ENCODE data around the gene CEP72.
"Not testable (repeated sequence)": the region's sequence is repeated elsewhere in the genome, so short reads cannot be mapped to it uniquely, and the experiment has no call there.

GRCh38 chr5:678521-678920, 66.4 kb downstream of the CEP72 start:
- TF ChIP-seq CTCF, EZH2phosphoT487 (IDR thresholded peaks at IDR 0.05): not testable (repeated sequence)
